GM12874 (cell line): ENCODE measurements around the gene SYNE2.

Experiments
- CTCF ChIP-seq: IDR thresholded peaks from 2 replicates; pipeline ENCODE4 v1.5.1; 2011; ENCODE audit warnings: low read depth, mild to moderate bottlenecking, control low read depth, low read length, moderate library complexity; ENCODE audit not compliant: insufficient read depth

SYNE2 gene

GRCh38 chr14:64234877-64235651, 382.3 kb downstream of the SYNE2 start:
- no peak for TF ChIP-seq CTCF

- no peak for TF ChIP-seq CTCF
Observed at GRCh38 chr14:64235652-64236640, 383.1 kb downstream of the SYNE2 start.

- no peak for TF ChIP-seq CTCF
Observed at GRCh38 chr14:64238049-64238448, 385.2 kb downstream of the SYNE2 start.

- TF ChIP-seq CTCF = no peak
Observed at GRCh38 chr14:64238631-64239030, 385.8 kb downstream of the SYNE2 start.

GRCh38 chr14:64244279-64244678, 391.5 kb downstream of the SYNE2 start:
- TF ChIP-seq CTCF = no peak

- TF ChIP-seq CTCF = no peak
Observed at GRCh38 chr14:64245491-64245890, 392.7 kb downstream of the SYNE2 start.

- TF ChIP-seq CTCF = no peak
Observed at GRCh38 chr14:64246688-64247087, 393.9 kb downstream of the SYNE2 start.
